Measurements from ENCODE around the gene UCHL1.

The UCHL1 gene

DNA sequence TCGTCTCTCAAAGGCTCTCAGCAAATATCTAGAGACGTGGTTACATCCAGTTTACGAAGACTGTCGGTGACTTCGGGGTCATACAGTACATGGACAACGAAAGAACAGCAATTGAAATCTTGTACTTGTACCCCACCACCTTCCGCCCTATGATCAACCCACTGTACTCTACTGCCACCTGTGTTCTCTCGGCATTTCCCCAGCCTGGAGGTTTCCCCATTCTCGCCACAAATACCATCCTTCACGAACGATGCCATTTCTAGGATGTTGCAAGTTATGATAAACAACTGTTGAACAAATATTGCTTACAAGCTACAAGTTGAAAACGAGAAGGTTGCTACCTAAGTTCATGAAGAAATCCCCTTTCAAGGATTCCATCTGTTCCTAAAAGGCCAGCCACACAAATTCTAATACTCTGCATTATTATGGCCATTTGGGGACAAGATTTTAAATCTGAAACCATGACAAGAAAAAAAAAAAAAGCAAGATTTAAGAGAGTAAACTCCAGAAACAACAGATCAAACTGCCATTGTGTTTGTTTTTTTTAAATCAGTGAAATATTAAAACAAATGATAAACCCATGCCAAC is 44.0 kb upstream of the UCHL1 start:
- H3K4me3 ChIP-seq (ENCODE audit: low read depth, low read length) = no peak overlapping the region
- DNase-seq = peak; percentile 45
- H3K9me3 ChIP-seq (ENCODE audit: severe bottlenecking) = no peaks in the 10 kb centered on the region
- no peak overlapping the region for H3K27ac ChIP-seq
- no peaks in the 10 kb centered on the region for H3K36me3 ChIP-seq
- no peaks in the 10 kb centered on the region for H3K27me3 ChIP-seq (ENCODE audit: insufficient read depth, low read depth, severe bottlenecking)
- TF ChIP-seq, protein P1, sequence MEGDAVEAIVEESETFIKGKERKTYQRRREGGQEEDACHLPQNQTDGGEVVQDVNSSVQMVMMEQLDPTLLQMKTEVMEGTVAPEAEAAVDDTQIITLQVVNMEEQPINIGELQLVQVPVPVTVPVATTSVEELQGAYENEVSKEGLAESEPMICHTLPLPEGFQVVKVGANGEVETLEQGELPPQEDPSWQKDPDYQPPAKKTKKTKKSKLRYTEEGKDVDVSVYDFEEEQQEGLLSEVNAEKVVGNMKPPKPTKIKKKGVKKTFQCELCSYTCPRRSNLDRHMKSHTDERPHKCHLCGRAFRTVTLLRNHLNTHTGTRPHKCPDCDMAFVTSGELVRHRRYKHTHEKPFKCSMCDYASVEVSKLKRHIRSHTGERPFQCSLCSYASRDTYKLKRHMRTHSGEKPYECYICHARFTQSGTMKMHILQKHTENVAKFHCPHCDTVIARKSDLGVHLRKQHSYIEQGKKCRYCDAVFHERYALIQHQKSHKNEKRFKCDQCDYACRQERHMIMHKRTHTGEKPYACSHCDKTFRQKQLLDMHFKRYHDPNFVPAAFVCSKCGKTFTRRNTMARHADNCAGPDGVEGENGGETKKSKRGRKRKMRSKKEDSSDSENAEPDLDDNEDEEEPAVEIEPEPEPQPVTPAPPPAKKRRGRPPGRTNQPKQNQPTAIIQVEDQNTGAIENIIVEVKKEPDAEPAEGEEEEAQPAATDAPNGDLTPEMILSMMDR (IDR thresholded peaks at IDR 0.05; ENCODE audit: low read depth, low read length) = peak; percentile 59

DNA sequence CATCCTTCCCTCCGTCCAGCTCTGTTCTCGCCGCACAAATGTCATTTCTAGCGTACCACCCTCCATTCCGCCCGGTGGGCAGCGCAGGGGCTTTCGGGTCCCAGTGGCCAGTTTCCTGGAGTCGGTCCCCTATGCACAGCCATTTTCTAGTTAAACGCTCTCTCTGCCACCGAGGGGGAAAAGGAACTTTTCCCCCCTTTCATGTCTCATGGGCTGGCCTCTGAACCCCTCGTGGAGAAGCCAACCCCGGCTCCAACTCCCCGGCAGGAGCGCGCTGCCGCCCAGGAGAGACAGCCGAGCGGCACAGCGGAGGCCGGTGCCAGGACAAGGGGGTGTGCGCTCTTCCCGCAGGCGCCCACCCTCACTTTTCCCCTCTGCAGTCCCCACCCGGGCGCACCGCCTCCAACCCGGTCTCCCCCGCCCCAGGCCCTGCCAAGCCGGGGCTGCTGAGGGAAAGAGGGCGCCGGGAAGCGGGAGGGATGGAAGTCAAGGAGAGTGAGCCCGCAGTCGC is 43.0 kb upstream of the UCHL1 start:
- Histone ChIP-seq H3K36me3 (no peaks in the 10 kb centered on the region), H3K27me3 (ENCODE audit: insufficient read depth, low read depth, severe bottlenecking) (no peaks in the 10 kb centered on the region), H3K9me3 (ENCODE audit: severe bottlenecking) (no peaks in the 10 kb centered on the region), H3K4me3 (ENCODE audit: low read depth, low read length) (peak overlapping the region; percentile 74), H3K27ac (peak overlapping the region; percentile 71)
- TF ChIP-seq, protein P1 (IDR thresholded peaks at IDR 0.05; ENCODE audit: low read depth, low read length) = no peak
- peak; percentile 24 for DNase-seq

DNA sequence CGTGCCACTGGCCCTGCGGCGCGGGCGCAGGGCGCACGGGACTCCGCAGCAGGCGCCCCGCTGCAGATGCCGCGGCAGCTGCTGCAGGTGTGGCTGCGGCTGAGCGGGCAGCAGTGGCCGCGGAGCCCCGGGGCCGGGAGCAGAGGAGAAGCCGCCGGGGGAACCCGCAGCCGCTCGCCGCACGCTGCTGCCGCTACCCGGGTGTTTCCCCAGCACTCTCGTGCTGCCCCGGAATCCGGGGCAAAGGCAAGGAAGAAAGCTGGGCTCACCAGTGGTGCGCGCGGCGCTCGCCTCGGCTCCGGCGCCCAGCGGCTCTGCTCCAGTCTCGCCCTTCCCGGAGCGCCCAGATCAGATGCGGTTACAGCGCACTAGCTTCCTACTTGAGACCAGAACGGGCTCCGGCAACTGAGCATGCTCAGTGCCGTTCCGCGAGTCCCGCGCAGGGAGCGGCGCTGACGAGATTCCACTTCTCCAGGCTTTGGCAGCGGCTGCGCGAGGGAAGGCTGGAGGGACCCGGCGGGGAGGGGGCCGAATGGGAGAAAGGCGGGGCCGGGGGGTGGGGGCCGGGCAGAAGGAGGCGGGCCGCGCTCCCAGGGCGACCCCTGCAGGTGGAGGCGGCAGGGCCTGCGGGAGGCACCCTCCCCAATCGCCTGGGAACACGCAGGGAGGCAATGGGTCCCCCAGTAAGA is 42.4 kb upstream of the UCHL1 start, which contains the start of gene APBB2:
TSS of gene APBB2 (minus strand) at position 407 of the 689 bp plus-strand sequence. CDS start 181,288 bp downstream, outside the sequence.
- TF ChIP-seq, protein P1 (IDR thresholded peaks at IDR 0.05; ENCODE audit: low read depth, low read length) = peak; percentile 86
- Histone ChIP-seq H3K36me3 (no peaks in the 10 kb centered on the region), H3K27me3 (ENCODE audit: insufficient read depth, low read depth, severe bottlenecking) (no peaks in the 10 kb centered on the region), H3K9me3 (ENCODE audit: severe bottlenecking) (no peaks in the 10 kb centered on the region), H3K4me3 (ENCODE audit: low read depth, low read length) (peak within 1 kb of the TSS; percentile 74), H3K27ac (peak within 1 kb of the TSS; percentile 71)
- peak; percentile 98 for DNase-seq

DNA sequence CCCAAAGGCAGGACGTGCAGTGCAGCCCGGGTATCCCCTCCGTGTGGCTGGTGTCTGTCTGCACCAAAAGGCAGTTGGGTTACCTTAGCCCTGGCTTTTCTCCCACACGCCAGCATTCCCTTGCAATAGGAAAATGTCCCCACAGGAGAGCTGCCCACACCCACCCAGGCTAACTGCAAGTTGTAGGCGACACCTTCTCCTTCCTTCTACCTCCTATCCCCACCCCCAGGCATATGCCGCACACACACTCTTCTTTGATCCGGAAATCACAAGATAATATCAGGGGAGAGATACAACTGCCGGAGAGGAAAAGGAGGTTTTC is 41.9 kb upstream of the UCHL1 start:
- no peak overlapping the region; the same call in 1 of the 2 replicates for H3K27ac ChIP-seq
- TF ChIP-seq, protein P1 (IDR thresholded peaks at IDR 0.05; ENCODE audit: low read depth, low read length) = no peak
- no peaks in the 10 kb centered on the region for H3K27me3 ChIP-seq (ENCODE audit: insufficient read depth, low read depth, severe bottlenecking)
- H3K4me3 ChIP-seq (ENCODE audit: low read depth, low read length) = peak overlapping the region; percentile 12; the same call in 1 of the 2 replicates
- no peak for DNase-seq
- no peaks in the 10 kb centered on the region for H3K36me3 ChIP-seq
- H3K9me3 ChIP-seq (ENCODE audit: severe bottlenecking) = no peaks in the 10 kb centered on the region

DNA sequence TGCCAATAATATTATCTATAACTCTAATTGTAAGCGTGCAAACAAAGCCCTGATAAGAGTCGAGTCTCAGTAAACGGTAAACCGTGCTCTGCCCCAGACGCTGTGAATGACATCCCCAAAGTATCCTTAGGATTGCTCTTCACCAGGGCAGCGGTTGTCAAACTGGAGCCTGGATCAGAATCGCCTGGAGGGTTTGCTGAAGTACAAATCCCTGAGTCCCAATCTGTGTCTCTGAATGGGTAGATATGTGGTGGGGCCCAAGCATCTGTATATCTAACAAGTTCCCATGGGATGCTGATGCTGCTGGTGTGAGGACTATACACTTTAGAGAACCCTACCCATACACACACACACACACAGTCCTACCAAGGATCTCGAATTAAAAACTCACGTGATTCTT is 41.6 kb upstream of the UCHL1 start:
- H3K9me3 ChIP-seq (ENCODE audit: severe bottlenecking) = no peaks in the 10 kb centered on the region
- no peak for DNase-seq
- H3K27me3 ChIP-seq (ENCODE audit: insufficient read depth, low read depth, severe bottlenecking) = no peaks in the 10 kb centered on the region
- no peak overlapping the region for H3K4me3 ChIP-seq (ENCODE audit: low read depth, low read length)
- TF ChIP-seq, protein P1 (IDR thresholded peaks at IDR 0.05; ENCODE audit: low read depth, low read length) = no peak
- H3K36me3 ChIP-seq = no peaks in the 10 kb centered on the region
- no peak overlapping the region; the same call in 1 of the 2 replicates for H3K27ac ChIP-seq
